Measurements from ENCODE around the gene COL1A1. TPM values are rescaled to one million over a fixed set of nuclear protein-coding genes. Genes with fewer than 3 reads are reported as not detected.

The COL1A1 gene
- total and polyA plus RNA-seq, 2 of the 13 experiments (the other 11 are each of a cell fraction or from before 2014, with no cell fraction given) = 0.05 TPM; not detected in 1

- TF ChIP-seq ZNF687 (CRISPR knock-in tag; IDR thresholded peaks at IDR 0.05) (peak; percentile 93), ZNF782 (CRISPR knock-in tag; IDR thresholded peaks at IDR 0.05; ENCODE audit: borderline replicate concordance) (peak; percentile 68; the same call in 1 of the 2 replicates), ZIK1 (CRISPR knock-in tag; IDR thresholded peaks at IDR 0.05; ENCODE audit: borderline replicate concordance, low read depth) (peak; percentile 86; the same call in 1 of the 2 replicates), FOXA3 (CRISPR knock-in tag; IDR thresholded peaks at IDR 0.05) (peak; percentile 53; the same call in 1 of the 2 replicates), NKX3-1 (CRISPR knock-in tag; IDR thresholded peaks at IDR 0.05) (no peak), BRF2 (CRISPR knock-in tag; IDR thresholded peaks at IDR 0.05) (no peak), NFE2L2 (IDR thresholded peaks at IDR 0.05; ENCODE audit: low read length) (no peak), CC2D1A (CRISPR knock-in tag; IDR thresholded peaks at IDR 0.05) (no peak), ZNF33B (CRISPR knock-in tag; IDR thresholded peaks at IDR 0.05) (no peak; the same call in 1 of the 2 replicates), KAT2B (IDR thresholded peaks at IDR 0.05; ENCODE audit: borderline replicate concordance, low read depth, low read length) (no peak), EHMT2 (IDR thresholded peaks at IDR 0.05; ENCODE audit: borderline replicate concordance, low read depth, low read length) (no peak), KLF16 (CRISPR knock-in tag; IDR thresholded peaks at IDR 0.05) (peak in 1 of 2 experiments; percentile 71; a peak in 2 of 4 replicates), SP1 (IDR thresholded peaks at IDR 0.05) (no peak), SP1 (CRISPR knock-in tag; IDR thresholded peaks at IDR 0.05) (peak; percentile 49; the same call in 1 of the 2 replicates), ZSCAN12 (CRISPR knock-in tag; IDR thresholded peaks at IDR 0.05) (no peak), ZNF839 (CRISPR knock-in tag; IDR thresholded peaks at IDR 0.05; ENCODE audit: borderline replicate concordance) (0 out of 2 replicates have a peak, but pooled peaks have one; percentile 28), ZBTB4 (CRISPR knock-in tag; IDR thresholded peaks at IDR 0.05; ENCODE audit: borderline replicate concordance) (no peak), SNAPC2 (CRISPR knock-in tag; IDR thresholded peaks at IDR 0.05) (no peak), IKZF5 (CRISPR knock-in tag; IDR thresholded peaks at IDR 0.05) (peak; percentile 76; the same call in 1 of the 2 replicates)
Observed at GRCh38 chr17:50161023-50161910, 40.2 kb downstream of the COL1A1 start (continued).
